ENCODE results near the gene SLC10A7.

- TF ChIP-seq CTCF (optimal IDR thresholded peaks at IDR 0.05 in 1 of 3, IDR thresholded peaks at IDR 0.05 in 1 of 3, conservative IDR thresholded peaks at IDR 0.05 in 1 of 3; ENCODE audit: extremely low read depth in 1 of 3, insufficient read depth in 2 of 3, low read length in 3 of 3) (no peak), EZH2 (IDR thresholded peaks at IDR 0.05; ENCODE audit: low read length) (no peak)
Measured at GRCh38 chr4:146482788-146483187, 39.0 kb downstream of the SLC10A7 start.

Measured in keratinocyte (primary cell).